ENCODE data around the gene CSTA. TPM values are rescaled to one million over a fixed set of nuclear protein-coding genes. Genes with fewer than 3 reads are reported as not detected.
A peak's percentile ranks its signal among the peaks of the same experiment; 100 is the strongest.

The CSTA gene
- total RNA-seq (ENCODE audit: low replicate concordance) = 2.5 and 15.2 TPM in 2 replicates

- DNase-seq (ENCODE audit: low read depth) = peak; percentile 44
- H3K4me3 ChIP-seq (ENCODE audit: low read depth, low read length) = peak within 1 kb of the TSS; percentile 37
- no peak for TF ChIP-seq CTCF (IDR thresholded peaks at IDR 0.05; ENCODE audit: insufficient read depth, low read length)
These were observed at the start of gene CSTA for GRCh38 chr3:122324871-122325323. Gene CSTA (plus strand): TSS chr3:122325248. CDS start chr3:122325293, 45 bp downstream.

- no peak for TF ChIP-seq CTCF (IDR thresholded peaks at IDR 0.05; ENCODE audit: insufficient read depth, low read length)
- H3K4me3 ChIP-seq (ENCODE audit: low read depth, low read length) = no peak overlapping the region
- DNase-seq (ENCODE audit: low read depth) = no peak
These were observed 43.2 kb upstream of the CSTA start for GRCh38 chr3:122281891-122282290.

- H3K4me3 ChIP-seq (ENCODE audit: low read depth, low read length) = no peak overlapping the region
- no peak for DNase-seq (ENCODE audit: low read depth)
- TF ChIP-seq CTCF (IDR thresholded peaks at IDR 0.05; ENCODE audit: insufficient read depth, low read length) = no peak
These were observed 41.1 kb upstream of the CSTA start for GRCh38 chr3:122283796-122284445.

GRCh38 chr3:122284486-122284885 is 40.6 kb upstream of the CSTA start:
- TF ChIP-seq CTCF (IDR thresholded peaks at IDR 0.05; ENCODE audit: insufficient read depth, low read length) = no peak
- no peak for DNase-seq (ENCODE audit: low read depth)
- no peak overlapping the region for H3K4me3 ChIP-seq (ENCODE audit: low read depth, low read length)

GRCh38 chr3:122294359-122294758 is 30.7 kb upstream of the CSTA start:
- H3K4me3 ChIP-seq (ENCODE audit: low read depth, low read length) = no peak overlapping the region
- TF ChIP-seq CTCF (IDR thresholded peaks at IDR 0.05; ENCODE audit: insufficient read depth, low read length) = no peak
- no peak for DNase-seq (ENCODE audit: low read depth)

GRCh38 chr3:122295266-122296062 is 29.6 kb upstream of the CSTA start:
- TF ChIP-seq CTCF (IDR thresholded peaks at IDR 0.05; ENCODE audit: insufficient read depth, low read length) = no peak
- no peak for DNase-seq (ENCODE audit: low read depth)
- H3K4me3 ChIP-seq (ENCODE audit: low read depth, low read length) = no peak overlapping the region
